GM19023 (cell line): ENCODE data around the gene CERCAM.
"Not testable (repeated sequence)": the region's sequence is repeated elsewhere in the genome, so short reads cannot be mapped to it uniquely, and the experiment has no call there.

ENCODE experiments used
- ATAC-seq: cut with Tn5 transposase; IDR thresholded peaks from one replicate; pipeline ENCODE4 v1.9.1; 2021; ENCODE audit warnings: mild to moderate bottlenecking, moderate library complexity; ENCODE audit not compliant: unreplicated experiment

The CERCAM gene

GRCh38 chr9:128393145-128393775 lies 27.4 kb upstream of the CERCAM start:
- no peak for ATAC-seq

DNA sequence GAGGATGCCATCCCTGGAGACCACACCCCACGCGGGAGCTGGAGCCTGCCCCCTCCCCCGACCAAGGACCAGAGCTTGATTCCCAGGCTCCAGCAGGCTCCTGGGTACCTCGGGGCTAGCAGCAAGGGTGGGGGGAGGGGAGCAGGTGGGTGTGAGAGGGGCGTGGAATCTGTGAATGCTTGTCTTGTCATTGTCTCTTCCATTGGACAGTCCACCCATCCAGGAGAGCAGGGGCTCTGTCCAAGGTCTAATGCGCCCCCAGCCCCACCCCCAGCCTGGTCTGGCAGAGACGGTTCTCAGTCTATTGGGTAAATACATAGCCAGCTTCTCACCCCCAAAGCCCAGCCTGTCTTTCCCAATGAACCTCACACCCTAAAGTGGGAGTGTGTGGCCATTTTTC lies 26.7 kb upstream of the CERCAM start:
- no peak for ATAC-seq

DNA sequence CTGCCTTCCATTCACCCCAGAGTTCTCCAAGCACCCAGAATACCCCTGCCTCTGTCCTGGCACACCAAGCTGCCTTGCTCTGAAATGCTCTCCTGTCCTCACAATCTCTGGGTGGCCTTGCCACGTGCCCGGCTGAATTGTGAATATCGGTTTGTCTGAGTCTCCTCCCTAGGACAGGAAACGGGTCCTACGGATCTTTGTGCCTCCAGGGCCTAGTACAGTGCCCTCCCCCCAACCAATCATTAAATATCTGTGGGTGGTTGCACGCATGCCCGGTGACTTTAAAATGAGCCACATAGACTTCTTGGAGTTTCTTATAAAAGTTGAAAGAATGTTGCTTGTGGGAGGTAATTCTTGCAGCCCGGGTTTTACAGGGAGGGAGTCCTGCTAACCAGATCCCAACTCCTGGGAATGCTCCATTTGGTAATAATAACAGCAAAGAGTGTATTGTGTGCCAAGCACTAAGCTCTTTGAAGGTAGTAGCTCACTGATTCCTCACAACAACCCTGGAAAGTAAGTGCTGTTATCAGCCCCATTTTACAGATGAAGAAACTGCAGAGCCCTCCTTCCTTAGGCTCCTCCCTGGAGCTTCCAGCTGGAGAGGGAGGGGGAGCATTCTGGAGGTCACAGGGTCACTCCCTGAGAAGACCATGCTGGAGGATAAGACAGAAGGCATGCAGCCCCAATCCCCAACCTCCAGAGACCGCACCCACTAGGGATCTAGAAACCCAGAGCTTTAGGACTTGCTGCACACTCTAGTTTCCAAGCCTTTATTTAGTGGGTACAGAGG lies 26.1 kb upstream of the CERCAM start:
- ATAC-seq: no peak

DNA sequence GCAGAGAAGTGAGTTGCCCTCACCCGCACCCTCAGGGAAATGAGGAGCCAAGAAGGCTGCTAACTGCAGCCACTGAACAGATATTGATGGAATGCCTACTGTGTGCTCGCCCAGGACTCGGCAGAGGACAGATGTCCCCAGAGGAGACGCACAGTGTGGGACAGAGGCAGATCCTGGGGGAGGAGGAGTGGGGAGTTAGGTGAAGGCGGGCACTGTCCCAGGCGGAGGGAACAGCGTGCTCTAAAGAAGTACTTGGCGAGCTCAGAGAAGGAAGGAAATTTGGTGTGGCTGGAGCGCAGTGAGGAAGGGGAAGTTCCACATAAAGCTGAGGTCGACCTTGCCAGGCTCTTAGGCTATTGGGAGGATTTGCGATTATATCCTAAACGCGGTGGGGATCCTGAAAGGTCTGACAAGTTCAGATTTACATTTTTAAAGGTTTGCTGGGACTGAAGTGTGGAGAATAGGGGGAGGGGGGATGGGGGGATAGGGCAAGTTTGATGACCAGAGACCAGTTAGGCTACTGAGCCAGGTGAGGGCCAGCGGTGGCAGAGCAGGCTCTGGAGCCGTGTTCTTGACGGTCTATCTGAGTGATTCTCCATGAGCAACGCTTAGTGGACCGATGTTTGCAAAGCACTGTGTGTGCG lies 23.6 kb upstream of the CERCAM start:
- no peak for ATAC-seq

DNA sequence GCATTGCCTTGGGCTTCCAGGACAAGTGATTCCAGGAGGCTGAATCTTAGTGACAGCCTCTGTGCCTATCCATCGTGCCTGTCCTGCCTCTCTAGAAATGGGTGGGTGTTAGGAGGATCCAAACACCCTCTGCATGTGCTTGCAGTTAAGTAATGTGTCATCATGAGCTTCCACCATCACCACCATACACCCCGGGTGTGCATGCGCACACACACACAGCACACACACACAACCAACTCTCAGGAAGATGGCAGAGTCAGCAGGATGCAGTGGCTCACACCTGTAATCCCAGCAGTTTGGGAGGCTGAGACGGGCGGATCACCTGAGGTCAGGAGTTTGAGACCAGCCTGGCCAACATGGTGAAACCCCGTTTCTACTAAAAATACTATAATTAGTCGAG lies 22.8 kb upstream of the CERCAM start:
- ATAC-seq: no peak

DNA sequence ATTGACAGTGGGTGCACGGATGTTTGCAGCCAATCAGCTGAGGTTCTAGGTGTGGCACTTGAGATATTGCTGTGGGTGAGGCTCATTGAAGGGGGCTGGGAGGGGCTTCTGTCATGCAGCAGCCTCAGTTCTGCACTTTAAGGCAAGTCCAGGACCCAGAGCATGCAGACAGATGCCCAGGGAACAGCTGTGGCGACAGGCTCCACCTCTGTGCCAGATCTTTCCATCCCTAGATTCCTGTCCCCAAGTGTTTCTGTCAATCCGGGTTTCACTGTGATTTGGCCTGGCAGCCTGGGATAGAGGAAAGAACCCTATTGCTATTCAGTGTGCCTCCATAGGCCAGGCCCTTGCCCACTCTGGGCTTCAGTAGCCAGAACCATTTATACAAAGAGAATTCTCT lies 20.8 kb upstream of the CERCAM start:
- ATAC-seq: no peak

GRCh38 chr9:128404560-128404959 lies 16.1 kb upstream of the CERCAM start:
- ATAC-seq: no peak

DNA sequence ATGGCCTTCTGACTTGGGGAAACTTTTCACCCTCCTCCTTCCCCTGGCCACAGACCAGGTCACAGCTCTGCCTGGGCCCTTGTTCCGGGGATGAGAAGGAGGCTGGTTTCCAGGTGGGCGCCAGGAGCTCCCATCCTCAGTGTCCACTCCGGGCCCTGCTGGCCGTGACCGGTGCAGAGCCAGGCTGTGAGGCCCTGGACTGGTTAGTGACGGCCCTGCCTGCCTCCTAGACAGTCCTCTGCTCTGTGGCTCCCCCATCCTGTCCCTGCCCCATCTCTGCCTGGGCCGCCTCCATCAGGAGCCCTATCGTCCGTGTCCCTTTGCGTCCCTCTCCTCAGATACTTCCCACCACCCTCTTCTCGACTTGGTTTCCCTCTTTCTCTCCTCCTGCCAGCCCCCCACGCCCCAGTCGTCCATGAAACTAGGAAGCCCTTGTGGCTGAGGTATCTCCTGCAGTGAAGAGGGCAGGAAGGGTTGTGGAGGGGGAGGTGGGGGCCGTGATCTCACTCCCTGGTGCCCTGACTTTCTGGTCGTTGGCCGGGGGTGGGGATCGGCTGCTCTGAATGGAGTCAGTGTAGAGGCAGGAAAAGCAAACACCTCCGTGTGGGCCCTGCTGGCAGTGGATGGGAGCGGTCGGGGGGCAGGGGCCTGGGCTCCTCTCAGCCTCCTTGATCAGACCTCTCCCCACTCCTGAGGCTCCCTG lies 15.4 kb upstream of the CERCAM start:
- ATAC-seq: no peak

GRCh38 chr9:128405780-128406171 lies 14.9 kb upstream of the CERCAM start:
- no peak for ATAC-seq

- ATAC-seq: no peak
Measured at GRCh38 chr9:128406848-128407391, 13.7 kb upstream of the CERCAM start.

DNA sequence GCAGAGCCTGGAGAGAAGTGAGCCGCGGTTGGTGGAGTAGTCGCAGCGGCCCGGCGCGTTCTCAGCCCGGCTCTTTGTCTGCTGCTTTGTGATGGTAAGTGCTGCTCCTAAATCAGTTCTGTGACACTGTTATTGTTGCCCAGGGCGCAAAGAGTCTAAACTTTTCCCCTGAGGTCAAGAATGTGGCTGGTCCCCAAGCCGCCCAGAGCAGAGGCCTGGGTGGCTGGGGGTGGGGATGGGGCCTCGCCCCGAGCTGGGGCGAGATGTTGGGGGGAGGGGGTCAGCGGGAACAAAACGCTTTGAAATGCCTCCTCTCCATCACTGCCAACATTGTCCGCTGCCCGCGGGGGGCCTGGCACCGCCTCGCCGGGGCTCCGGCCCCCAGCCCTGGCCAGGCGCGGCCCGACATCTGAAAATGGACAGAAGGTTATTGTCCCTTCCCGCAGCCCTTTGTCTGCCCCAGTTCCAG lies 11.7 kb upstream of the CERCAM start:
- no peak for ATAC-seq

DNA sequence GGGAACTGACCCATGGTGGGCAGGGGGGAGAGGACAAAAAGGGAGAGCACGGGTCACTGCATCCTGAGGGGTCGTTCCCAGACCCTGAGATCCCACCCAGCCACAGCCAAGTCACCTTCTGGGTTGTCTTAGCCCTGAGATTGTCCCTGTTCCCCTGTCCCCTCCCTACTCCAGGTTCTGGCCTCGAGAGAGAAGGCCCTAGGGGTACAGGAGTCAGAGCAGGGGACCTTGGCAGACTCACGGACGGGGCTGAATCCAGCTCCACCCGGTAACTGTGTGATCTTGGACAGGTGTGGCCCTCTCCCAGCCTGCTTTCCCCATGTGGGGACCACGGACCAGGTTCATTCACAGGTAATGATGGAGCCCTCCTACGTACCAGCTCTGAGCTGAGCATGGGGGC lies 11.2 kb upstream of the CERCAM start:
- no peak for ATAC-seq

DNA sequence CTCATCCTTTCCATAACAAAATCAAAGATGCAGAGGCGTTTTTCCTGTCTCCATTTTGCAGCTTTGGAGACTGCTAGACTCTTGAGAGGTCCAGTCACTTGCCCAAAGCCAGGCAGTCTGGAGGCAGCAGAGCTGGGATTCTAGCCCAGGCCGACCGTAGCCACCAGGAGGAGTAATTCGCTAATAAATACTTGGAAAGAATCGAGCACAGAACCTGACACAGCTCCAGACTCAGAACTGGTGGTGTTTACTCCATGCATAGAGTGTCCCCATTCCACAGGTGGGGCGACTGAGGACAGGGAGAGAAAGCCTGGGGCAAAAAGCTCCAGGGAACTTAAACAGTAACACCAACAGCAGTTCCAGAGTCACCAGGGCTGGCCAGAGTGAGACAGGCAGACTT lies 10.7 kb upstream of the CERCAM start:
- no peak for ATAC-seq

GRCh38 chr9:128411364-128412119 lies 9.1 kb upstream of the CERCAM start:
- ATAC-seq: no peak

- ATAC-seq: no peak
Measured at GRCh38 chr9:128412120-128412790, 8.4 kb upstream of the CERCAM start.

DNA sequence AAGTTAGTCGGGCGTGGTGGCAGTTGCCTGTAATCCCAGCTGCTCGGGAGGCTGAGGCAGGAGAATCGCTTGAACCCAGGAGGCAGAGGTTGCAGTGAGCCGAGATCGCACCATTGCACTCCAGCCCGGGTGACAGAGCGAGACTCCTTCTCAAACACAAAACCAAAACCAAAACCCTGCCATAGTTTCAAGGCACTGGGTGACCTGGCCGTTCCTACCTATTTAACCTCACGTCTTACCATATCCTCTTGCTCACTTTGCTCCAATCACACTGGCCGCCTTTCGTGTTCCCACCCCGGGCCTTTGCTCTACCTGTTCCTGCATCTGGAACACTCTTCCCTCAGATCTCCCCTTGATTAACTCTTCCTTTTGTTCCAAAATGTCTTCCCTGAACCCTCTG lies 6.9 kb upstream of the CERCAM start:
- ATAC-seq: not testable (repeated sequence)

GRCh38 chr9:128414461-128414860 lies 6.2 kb upstream of the CERCAM start:
- no peak for ATAC-seq

- ATAC-seq: no peak
Measured at GRCh38 chr9:128415281-128415680, 5.4 kb upstream of the CERCAM start.

DNA sequence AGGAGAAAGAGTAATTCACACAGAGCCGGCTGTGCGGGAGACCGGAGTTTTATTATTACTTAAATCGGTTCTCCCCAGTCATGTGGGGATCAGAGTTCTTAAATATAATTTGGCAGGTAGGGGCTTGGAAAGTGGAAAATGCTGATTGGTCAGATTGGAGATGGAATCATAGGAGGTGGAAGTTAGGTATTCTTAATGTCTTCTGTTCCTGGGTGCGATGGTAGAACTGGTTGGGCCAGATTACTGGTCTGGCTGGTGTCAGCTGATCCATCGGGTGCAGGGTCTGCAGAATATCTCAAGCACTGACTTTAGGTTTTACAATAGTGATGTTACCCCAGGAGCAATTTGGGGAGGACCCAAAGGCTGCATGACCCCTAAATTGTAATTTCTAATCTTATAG lies 4.6 kb upstream of the CERCAM start:
- no peak for ATAC-seq
